Neuron (in vitro differentiated cells): ENCODE measurements around the gene ALG14.

Source experiments
- H2AFZ ChIP-seq: one replicate; pipeline ENCODE4 v1.6.1; 2013; ENCODE audit warnings: low read depth, mild to moderate bottlenecking, inconsistent platforms, low read length, moderate library complexity
- H3K27me3 ChIP-seq: one replicate; pipeline ENCODE4 v1.6.1; 2013; ENCODE audit warnings: low read length; ENCODE audit not compliant: insufficient read depth
- H3K36me3 ChIP-seq: one replicate; pipeline ENCODE4 v1.6.1; 2013; ENCODE audit warnings: low read length; ENCODE audit not compliant: insufficient read depth
- H3K4me1 ChIP-seq: one replicate; pipeline ENCODE4 v1.6.1; 2013; ENCODE audit warnings: low read length; ENCODE audit not compliant: insufficient read depth
- H3K4me3 ChIP-seq: 2 replicates; pipeline ENCODE4 v1.5.1; 2013; ENCODE audit warnings: mild to moderate bottlenecking, low read length, moderate library complexity
- H3K9me3 ChIP-seq: one replicate; pipeline ENCODE4 v1.6.1; 2013; ENCODE audit warnings: low read length

The ALG14 gene, protein sequence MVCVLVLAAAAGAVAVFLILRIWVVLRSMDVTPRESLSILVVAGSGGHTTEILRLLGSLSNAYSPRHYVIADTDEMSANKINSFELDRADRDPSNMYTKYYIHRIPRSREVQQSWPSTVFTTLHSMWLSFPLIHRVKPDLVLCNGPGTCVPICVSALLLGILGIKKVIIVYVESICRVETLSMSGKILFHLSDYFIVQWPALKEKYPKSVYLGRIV

DNA sequence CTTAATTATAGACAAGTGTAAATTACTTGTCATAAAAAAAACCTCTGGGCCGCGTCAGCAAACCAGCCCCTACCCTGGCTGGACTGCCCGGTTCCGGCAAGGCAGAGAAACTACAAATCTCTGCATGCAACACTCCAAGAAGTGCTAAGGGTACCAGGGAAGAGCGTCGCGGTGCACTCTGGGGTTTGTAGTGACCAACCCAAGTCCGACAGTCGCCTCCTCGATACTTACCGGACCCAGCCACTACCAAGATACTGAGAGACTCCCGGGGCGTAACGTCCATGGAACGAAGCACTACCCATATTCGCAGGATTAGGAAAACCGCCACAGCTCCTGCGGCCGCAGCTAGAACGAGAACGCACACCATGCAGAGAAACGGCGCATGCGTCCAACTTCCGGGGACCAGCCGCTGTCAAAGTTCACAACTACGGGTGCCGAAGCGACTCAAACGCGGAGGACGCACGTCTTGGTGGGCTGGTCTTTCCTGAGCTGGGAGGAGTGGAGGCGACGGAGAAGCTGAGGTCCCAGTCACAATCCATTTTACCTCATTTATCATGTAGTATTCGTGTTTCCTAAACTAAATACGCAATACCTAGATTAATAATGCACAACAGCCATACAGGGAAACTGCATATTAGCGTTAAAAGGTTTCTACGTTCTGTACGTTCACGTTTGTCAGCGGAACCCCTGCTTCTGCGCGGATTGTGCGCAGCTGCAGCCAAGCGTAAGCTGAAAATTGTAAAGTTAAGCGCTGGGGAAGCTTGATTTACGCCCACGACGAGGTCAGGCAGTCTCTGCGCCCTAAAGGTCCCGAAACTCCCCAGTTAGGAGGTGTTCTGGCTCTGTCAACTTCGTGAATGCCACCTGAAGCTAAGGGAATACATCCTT is at the start of gene ALG14:
TSS of gene ALG14 (minus strand) at position 420 of the 888 bp plus-strand sequence. CDS start at position 367, 53 bp downstream.
- peak within 1 kb of the TSS; percentile 84 for H3K4me3 ChIP-seq
- peaks cover 4% of the 10 kb centered on the region for H3K4me1 ChIP-seq
- H2AFZ ChIP-seq = peak within 1 kb of the TSS; percentile 79
- no peaks in the 10 kb centered on the region for H3K27me3 ChIP-seq
- H3K9me3 ChIP-seq = no peaks in the 10 kb centered on the region
- no peaks in the 10 kb centered on the region for H3K36me3 ChIP-seq

DNA sequence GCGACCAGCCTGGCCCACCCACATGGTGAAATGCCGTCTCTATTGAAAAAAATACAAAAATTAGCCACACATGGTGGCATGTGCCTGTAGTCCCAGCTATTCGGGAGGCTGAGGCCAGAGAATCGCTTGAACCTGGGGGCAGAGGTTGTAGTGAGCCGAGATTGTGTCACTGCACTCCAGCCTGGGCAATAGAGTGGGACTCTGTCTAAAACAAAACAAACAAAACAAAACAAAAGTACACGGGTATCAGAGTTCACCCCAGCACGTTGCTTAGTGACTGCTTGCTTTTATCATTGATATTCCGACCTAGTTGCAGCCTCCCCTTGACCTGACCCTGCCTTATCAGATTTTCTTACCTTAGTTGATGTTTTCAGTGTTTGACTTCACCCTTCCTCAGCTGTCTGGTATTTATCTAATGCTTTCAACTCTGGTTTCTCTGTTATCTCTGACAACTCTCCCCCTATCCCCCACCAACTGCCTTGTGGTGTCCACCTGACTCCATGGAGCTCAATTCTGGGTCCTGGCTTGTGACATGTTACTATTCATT is 49.5 kb upstream of the ALG14 start:
- no peaks in the 10 kb centered on the region for H3K9me3 ChIP-seq
- peaks cover 24% of the 10 kb centered on the region for H3K27me3 ChIP-seq
- no peak overlapping the region for H3K4me3 ChIP-seq
- H3K4me1 ChIP-seq = peaks cover 4% of the 10 kb centered on the region
- H2AFZ ChIP-seq = no peak overlapping the region
- no peaks in the 10 kb centered on the region for H3K36me3 ChIP-seq

DNA sequence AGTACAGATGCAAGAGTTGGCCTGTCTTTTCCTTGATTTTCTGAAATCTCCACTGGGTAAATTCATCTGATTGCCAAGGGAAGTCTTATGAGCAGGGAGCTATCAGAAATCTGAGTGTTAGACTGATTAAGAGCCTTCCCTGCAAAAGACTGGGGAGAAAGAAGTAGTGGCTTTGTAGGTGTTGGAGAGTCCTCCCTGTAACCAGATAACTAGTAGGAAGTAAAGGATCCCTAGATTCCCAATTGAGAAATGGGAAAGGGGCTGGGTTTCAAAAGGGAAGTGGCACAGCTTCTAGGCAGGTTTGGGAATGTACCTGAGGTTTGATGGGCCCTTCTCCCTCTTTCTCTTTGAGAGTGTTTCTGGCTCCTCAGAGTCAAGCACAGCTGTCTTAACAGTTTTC is 46.5 kb upstream of the ALG14 start:
- Histone ChIP-seq H3K36me3 (no peaks in the 10 kb centered on the region), H3K4me1 (peaks cover 10% of the 10 kb centered on the region), H3K9me3 (no peaks in the 10 kb centered on the region), H2AFZ (no peak overlapping the region), H3K4me3 (no peak overlapping the region), H3K27me3 (peaks cover 32% of the 10 kb centered on the region)

DNA sequence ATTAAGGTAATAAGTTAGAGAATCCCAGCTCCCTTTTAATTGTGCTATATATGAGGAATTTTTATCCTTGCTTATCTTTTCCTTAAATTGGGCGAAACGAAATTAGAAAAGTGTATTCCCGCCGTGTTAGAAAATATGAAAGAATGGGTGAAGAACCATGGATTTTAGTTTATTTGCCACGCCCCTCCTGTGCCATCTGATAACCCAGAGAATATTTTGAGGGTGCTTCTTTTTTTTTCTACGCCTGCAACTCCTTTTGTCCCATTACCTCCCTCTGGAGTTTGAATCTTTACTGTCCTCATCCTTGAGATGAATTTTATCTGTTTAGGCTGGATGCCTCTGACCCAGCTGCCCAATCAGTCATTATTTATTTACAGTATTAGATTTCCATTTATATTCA is 46.0 kb upstream of the ALG14 start:
- H3K4me3 ChIP-seq = no peak overlapping the region
- no peak overlapping the region for H2AFZ ChIP-seq
- H3K4me1 ChIP-seq = peaks cover 10% of the 10 kb centered on the region
- H3K36me3 ChIP-seq = no peaks in the 10 kb centered on the region
- no peaks in the 10 kb centered on the region for H3K9me3 ChIP-seq
- peaks cover 36% of the 10 kb centered on the region for H3K27me3 ChIP-seq

DNA sequence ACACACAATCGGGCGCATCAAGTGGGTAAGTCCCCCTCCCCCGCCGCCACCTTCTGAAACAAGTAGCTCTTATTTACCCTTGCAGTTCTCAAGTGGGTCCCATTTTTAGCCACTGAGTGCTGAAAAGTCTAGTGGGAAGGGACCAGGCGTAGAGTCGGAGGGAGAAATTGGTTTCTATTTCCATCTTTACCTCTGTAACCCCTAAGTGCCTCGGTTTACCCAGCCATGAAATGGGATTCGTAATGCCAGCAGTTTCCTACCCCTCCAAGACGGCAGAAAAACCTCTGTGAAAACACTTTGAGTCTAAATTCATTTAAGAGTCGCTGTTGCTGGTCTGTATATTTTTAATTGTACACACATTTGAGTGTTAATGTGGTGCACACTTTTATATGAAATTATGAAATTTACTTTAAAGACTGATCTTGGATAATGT is 45.3 kb upstream of the ALG14 start:
- peaks cover 10% of the 10 kb centered on the region for H3K4me1 ChIP-seq
- peak overlapping the region; percentile 56 for H3K4me3 ChIP-seq
- H3K27me3 ChIP-seq = peaks cover 41% of the 10 kb centered on the region
- H3K9me3 ChIP-seq = no peaks in the 10 kb centered on the region
- peak overlapping the region; percentile 77 for H2AFZ ChIP-seq
- no peaks in the 10 kb centered on the region for H3K36me3 ChIP-seq

DNA sequence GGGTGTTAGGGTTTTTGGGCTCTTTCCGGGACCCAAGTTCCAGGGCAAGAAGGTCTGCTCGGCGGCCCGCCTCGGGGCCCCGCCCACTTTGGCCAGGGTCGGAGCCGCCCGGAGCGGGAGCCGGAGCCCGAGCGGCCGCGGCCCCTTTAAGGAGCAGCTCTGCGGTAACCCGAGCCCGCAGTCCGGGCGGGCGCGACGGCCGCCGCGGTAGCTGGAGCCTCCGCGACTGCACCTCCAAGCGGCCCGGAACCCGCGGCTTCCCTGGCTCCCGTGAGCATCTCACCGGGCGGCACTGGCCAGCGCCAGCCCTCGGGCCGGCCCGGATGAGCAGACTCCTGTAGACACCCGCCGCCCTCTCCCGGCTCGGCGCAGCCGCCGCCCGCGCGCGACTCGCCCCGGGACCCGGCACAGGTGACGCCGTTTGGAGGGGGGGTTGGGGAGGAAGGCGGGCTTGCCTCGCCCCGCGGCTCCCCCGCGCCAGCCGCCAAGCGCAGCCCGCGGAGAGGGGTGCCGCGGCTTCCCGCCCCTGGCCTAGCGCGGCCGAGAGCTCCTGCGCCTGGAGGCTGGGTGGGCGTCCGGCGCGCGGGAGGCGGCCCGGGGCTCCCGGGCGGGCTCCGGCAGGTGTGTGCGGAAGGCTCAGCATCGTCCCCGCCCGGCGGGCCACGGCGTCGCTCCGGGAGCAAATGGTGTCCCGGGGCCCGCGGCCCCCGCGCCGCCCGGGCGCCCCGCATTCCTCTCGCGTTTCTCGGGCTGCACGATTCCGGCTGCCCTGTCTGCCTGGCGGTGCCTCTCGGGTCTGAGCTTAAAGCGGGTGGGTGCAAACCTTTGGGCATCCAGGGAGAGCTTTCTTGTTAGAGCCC is 44.7 kb upstream of the ALG14 start, which contains the start of gene TLCD4:
TSS of gene TLCD4 (plus strand) at position 149 of the 860 bp plus-strand sequence. CDS start 26,547 bp downstream, outside the sequence.
- no peaks in the 10 kb centered on the region for H3K36me3 ChIP-seq
- H2AFZ ChIP-seq = peak within 1 kb of the TSS; percentile 77
- H3K9me3 ChIP-seq = no peaks in the 10 kb centered on the region
- peak within 1 kb of the TSS; percentile 56 for H3K4me3 ChIP-seq
- peaks cover 42% of the 10 kb centered on the region for H3K27me3 ChIP-seq
- peaks cover 10% of the 10 kb centered on the region for H3K4me1 ChIP-seq

DNA sequence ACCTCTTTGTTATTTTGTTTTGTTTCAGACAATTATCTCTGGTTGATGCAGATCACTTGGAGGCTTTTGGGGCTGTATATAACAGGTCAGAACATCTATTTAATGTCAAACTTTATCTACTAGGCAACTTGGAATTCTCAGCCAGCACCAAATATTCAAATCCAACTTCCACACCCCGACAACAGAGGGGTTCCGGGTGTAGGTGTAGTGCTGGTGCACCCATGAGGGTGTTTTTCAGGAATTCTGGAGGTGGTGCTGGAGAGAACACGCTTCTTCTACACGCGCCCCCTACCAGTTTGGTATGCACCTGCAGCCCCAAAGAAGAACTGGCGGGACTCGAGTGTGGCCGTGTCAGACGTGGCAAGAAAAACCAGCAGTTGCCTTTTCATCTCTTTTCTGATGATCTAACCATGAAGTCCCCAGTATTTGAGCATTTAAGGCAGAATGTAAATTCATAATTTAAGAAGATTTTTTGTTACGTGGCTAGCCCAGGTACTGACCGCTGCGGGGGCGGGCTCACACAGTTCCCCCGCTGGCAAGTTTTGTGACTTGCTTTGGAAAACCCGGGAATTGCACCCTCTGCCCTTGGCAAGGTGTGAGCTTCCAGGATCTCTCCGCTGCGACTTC is 43.9 kb upstream of the ALG14 start:
- H3K27me3 ChIP-seq = peaks cover 48% of the 10 kb centered on the region
- no peaks in the 10 kb centered on the region for H3K36me3 ChIP-seq

DNA sequence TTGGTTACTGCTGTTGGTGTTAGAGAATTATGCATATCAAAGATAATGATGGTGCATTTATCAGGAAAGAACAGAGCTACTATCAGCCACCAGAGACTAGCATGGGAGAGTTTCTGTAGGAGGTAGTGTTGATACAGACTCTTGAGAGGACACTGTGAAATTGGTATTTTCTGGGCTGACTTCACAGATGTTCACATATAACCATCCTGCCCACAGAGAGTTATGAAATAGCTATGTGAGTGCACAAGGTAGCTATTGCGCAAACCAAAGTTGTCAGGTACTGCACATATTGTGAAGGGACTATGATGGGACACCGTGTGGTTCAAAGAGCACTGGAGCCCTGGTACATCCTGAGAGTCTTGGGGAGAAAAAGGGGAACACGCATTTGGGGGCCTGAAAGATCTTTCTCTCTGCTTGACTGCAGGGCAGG is 43.0 kb upstream of the ALG14 start:
- Histone ChIP-seq H3K36me3 (no peaks in the 10 kb centered on the region), H3K9me3 (no peaks in the 10 kb centered on the region), H3K4me1 (peaks cover 10% of the 10 kb centered on the region), H2AFZ (no peak overlapping the region), H3K4me3 (no peak overlapping the region), H3K27me3 (peaks cover 52% of the 10 kb centered on the region)

More for the DNA sequence above, 43.9 kb upstream of the ALG14 start:
- H2AFZ ChIP-seq = peak overlapping the region; percentile 77
- no peaks in the 10 kb centered on the region for H3K9me3 ChIP-seq
- peak overlapping the region; percentile 56 for H3K4me3 ChIP-seq
- peaks cover 10% of the 10 kb centered on the region for H3K4me1 ChIP-seq

DNA sequence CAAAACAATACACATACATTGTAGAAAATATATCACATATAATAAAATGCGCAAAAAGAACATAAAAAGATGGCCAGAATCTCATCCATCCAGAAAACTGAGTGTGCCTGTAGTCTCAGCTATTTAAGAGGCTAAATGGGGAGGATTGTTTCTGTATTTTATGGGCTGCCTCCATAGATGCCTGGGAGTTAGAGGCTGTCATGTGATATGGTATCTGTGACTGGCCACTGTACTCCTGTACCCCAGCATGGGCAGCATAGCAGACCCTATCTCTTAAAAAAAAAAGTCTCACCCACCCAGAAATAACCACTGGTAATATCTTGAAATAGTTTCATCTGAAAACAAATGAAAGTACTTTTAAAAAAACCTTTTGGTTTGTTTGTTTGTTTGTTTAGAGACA is 40.9 kb upstream of the ALG14 start:
- H3K27me3 ChIP-seq = peaks cover 38% of the 10 kb centered on the region
- H3K4me1 ChIP-seq = peaks cover 10% of the 10 kb centered on the region
- H3K9me3 ChIP-seq = no peaks in the 10 kb centered on the region
- no peak overlapping the region for H3K4me3 ChIP-seq
- no peaks in the 10 kb centered on the region for H3K36me3 ChIP-seq
- no peak overlapping the region for H2AFZ ChIP-seq

DNA sequence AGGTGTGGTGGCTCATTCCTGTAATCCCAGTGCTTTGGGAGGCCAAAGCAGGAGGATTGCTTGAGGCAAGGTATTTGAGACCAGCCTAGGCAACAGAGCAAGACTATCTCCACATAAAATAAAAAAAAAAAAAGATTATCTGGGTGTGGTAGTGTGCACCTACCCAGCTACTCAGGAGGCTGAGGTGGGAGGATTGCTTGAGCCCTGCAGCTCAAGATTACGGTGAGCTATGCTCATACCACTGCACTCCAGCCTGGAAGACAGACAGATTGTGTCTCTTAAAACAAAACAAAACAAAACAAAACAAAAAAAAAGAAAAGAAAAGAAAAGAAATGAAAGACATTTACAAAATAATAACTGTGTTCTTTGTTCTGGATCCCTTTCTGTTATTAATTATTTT is 38.3 kb upstream of the ALG14 start:
- Histone ChIP-seq H3K27me3 (peaks cover 27% of the 10 kb centered on the region), H3K9me3 (no peaks in the 10 kb centered on the region), H3K36me3 (no peaks in the 10 kb centered on the region), H2AFZ (no peak overlapping the region), H3K4me3 (no peak overlapping the region), H3K4me1 (no peaks in the 10 kb centered on the region)

DNA sequence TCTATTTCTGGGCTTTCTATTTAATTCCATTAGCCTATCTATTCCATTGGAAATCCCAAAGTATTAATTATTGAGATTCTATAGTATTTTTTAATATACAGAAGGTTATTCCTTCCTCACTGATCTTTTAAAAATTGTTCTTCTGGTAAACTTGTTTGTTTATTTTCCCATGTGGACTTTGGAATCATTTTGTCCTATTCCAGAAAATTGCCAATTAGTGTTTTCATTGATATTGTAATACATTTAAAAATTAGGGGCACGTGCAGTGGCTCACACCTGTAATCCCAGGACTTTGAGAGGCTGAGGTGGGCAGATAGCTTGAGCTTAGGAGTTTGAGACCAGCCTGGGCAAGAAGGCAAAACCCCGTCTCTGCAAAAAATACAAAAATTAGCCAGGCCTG is 36.0 kb upstream of the ALG14 start:
- Histone ChIP-seq H3K27me3 (peaks cover 17% of the 10 kb centered on the region), H2AFZ (no peak overlapping the region), H3K9me3 (no peaks in the 10 kb centered on the region), H3K4me1 (no peaks in the 10 kb centered on the region), H3K36me3 (no peaks in the 10 kb centered on the region), H3K4me3 (no peak overlapping the region)

DNA sequence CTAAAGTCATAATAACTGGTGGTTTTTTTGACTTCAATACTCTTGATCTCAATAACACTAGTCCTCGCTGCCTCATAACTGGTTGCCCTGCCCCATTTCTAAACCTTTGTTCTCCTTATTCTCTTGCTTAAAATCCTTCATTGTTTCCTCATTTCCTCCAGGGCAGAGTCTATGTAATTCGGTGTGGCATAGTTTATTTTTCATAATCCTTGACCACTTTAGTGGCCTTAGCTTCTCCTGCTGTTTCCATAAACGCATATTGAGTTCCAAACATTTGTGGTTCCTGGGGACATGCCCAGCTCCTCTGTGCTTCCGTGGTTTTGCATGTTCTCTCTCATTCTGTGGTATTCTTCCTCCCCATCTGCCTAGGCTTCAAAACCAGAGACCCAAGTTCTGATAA is 25.4 kb upstream of the ALG14 start:
- Histone ChIP-seq H3K9me3 (no peaks in the 10 kb centered on the region), H2AFZ (no peak overlapping the region), H3K27me3 (no peaks in the 10 kb centered on the region), H3K4me1 (no peaks in the 10 kb centered on the region), H3K4me3 (no peak overlapping the region), H3K36me3 (no peaks in the 10 kb centered on the region)
